ENCODE data around the gene RAN.
"Not testable (repeated sequence)": the region's sequence is repeated elsewhere in the genome, so short reads cannot be mapped to it uniquely, and the experiment has no call there.

RAN gene

GRCh38 chr12:130878193-130879185 is 6.6 kb downstream of the RAN start:
- no peak for DNase-seq

- no peak for DNase-seq
Observed at GRCh38 chr12:130879212-130879686, 7.4 kb downstream of the RAN start.

- no peak for DNase-seq
Observed at GRCh38 chr12:130879781-130880389, 8.0 kb downstream of the RAN start.

GRCh38 chr12:130880411-130880885 is 8.6 kb downstream of the RAN start:
- DNase-seq: no peak

- no peak for DNase-seq
Observed at GRCh38 chr12:130881046-130881445, 9.2 kb downstream of the RAN start.

- DNase-seq: no peak
Observed at GRCh38 chr12:130881548-130881947, 9.7 kb downstream of the RAN start.

- not testable (repeated sequence) for DNase-seq
Observed at GRCh38 chr12:130887190-130887589, 15.3 kb downstream of the RAN start.

- DNase-seq: no peak
Observed at GRCh38 chr12:130904064-130904463, 32.2 kb downstream of the RAN start.

GRCh38 chr12:130904936-130905455 is 33.1 kb downstream of the RAN start:
- not testable (repeated sequence) for DNase-seq

GRCh38 chr12:130909111-130909510 is 37.2 kb downstream of the RAN start:
- no peak for DNase-seq

GRCh38 chr12:130911193-130911592 is 39.3 kb downstream of the RAN start:
- DNase-seq: no peak

GRCh38 chr12:130911933-130912332 is 40.1 kb downstream of the RAN start:
- DNase-seq: no peak

GRCh38 chr12:130916241-130916911 is 44.5 kb downstream of the RAN start:
- DNase-seq: peak in 44 of 56 donors; percentile 5 to 71 (median 28)

- no peak for DNase-seq
Observed at GRCh38 chr12:130917607-130918006, 45.7 kb downstream of the RAN start.

GRCh38 chr12:130919086-130919485 is 47.2 kb downstream of the RAN start:
- DNase-seq: no peak

- DNase-seq: no peak
Observed at GRCh38 chr12:130920119-130920703, 48.3 kb downstream of the RAN start.

- DNase-seq: no peak
Observed at GRCh38 chr12:130920723-130921381, 49.0 kb downstream of the RAN start.

- DNase-seq: no peak
Observed at GRCh38 chr12:130922511-130922953, 50.7 kb downstream of the RAN start.

GRCh38 chr12:130924966-130925665 is 53.2 kb downstream of the RAN start:
- no peak for DNase-seq

- peak in 6 of 56 donors; percentile 6 to 42 (median 14) for DNase-seq
Observed at GRCh38 chr12:130925666-130926015, 53.8 kb downstream of the RAN start.

Data from amygdala (tissue), 56 donors.